A673 (cell line): ENCODE data around the gene AGPAT3. TPM values are rescaled to one million over a fixed set of nuclear protein-coding genes. Genes with fewer than 3 reads are reported as not detected.
A peak's percentile ranks its signal among the peaks of the same experiment; 100 is the strongest.

Source experiments
- BruUV-seq: library from RNA; stranded (reverse); fragments of 400-500 nt; replicated peaks from 2 replicates; lab custom pipeline; 2021; lab: Mats Ljungman, UMichigan
- CTCF ChIA-PET: fragments of 300-600 bp; sonication (Branson Sonifier 250); formaldehyde crosslinking; loops from one replicate; lab custom pipeline; 2022; ENCODE audit warnings: antibody characterized with exemption; lab: Charles Lee
- POLR2A ChIA-PET: fragments of 300-600 bp; sonication (Branson Sonifier 250); formaldehyde crosslinking; loops from one replicate; lab custom pipeline; 2022; ENCODE audit warnings: antibody characterized with exemption; ENCODE audit not compliant: low non-redundant PET; lab: Charles Lee
- DNase-seq: peaks from one replicate; pipeline ENCODE4 v3.0.0-alpha.2; 2015; ENCODE audit warnings: low spot score
- H3K27ac ChIP-seq: fragments of 200-600 bp; sonication (generic); 2 replicates; pipeline ENCODE4 v1.5.1; 2016; ENCODE audit warnings: mixed run types, low read depth, mild to moderate bottlenecking, mixed read lengths, antibody characterized with exemption, low read length; ENCODE audit not compliant: poor library complexity, severe bottlenecking
- H3K27me3 ChIP-seq: fragments of 200-600 bp; sonication (generic); replicated peaks from 2 replicates; pipeline ENCODE4 v1.6.1; 2017; ENCODE audit warnings: mixed run types, low read depth, mild to moderate bottlenecking, mixed read lengths, antibody characterized with exemption, low read length; ENCODE audit not compliant: insufficient read depth, poor library complexity
- H3K36me3 ChIP-seq: fragments of 200-600 bp; sonication (generic); 2 replicates; pipeline ENCODE4 v1.6.1; 2016; ENCODE audit warnings: mixed run types, mild to moderate bottlenecking, mixed read lengths, antibody characterized with exemption, low read length; ENCODE audit not compliant: insufficient read depth, poor library complexity, severe bottlenecking
- H3K4me1 ChIP-seq: fragments of 200-600 bp; sonication (generic); 2 replicates; pipeline ENCODE4 v1.6.1; 2017; ENCODE audit warnings: mixed run types, mild to moderate bottlenecking, mixed read lengths, antibody characterized with exemption, low read length; ENCODE audit not compliant: insufficient read depth, poor library complexity, severe bottlenecking
- H3K4me3 ChIP-seq: fragments of 200-600 bp; sonication (generic); 2 replicates; pipeline ENCODE4 v1.5.1; 2016; ENCODE audit warnings: low read depth, mixed run types, mild to moderate bottlenecking, mixed read lengths, low read length; ENCODE audit not compliant: poor library complexity, severe bottlenecking
- H3K9me3 ChIP-seq: fragments of 200-600 bp; sonication (generic); 2 replicates; pipeline ENCODE4 v1.6.1; 2016; ENCODE audit warnings: mixed run types, low read depth, mild to moderate bottlenecking, mixed read lengths, antibody characterized with exemption, low read length; ENCODE audit not compliant: poor library complexity, severe bottlenecking
- EZH2 ChIP-seq: fragments of 200-600 bp; sonication (generic); IDR thresholded peaks from 2 replicates; pipeline ENCODE4 v1.6.1; 2017; ENCODE audit warnings: borderline replicate concordance, low read depth, mild to moderate bottlenecking, mixed read lengths, antibody characterized with exemption, low read length; ENCODE audit not compliant: poor library complexity, severe bottlenecking
- intact Hi-C: fragments of 100-400 bp; cut with micrococcal nuclease; formaldehyde crosslinking; loops from one replicate; pipeline ENCODE4 v1.10.0; 2022; ENCODE audit not compliant: unreplicated experiment
- total RNA-seq: library from RNA; stranded (reverse); gene quantifications from 2 replicates; pipeline ENCODE4 v1.2.3, GENCODE V29; 2021
- TF ChIP-seq, protein P1 (sequence below): fragments of 300-800, 200-600 bp; sonication (generic); conservative IDR thresholded peaks from 2 replicates; pipeline ENCODE4 v1.5.1; 2017; ENCODE audit warnings: low read depth, mild to moderate bottlenecking, antibody characterized with exemption, low read length, moderate library complexity, mixed read lengths

AGPAT3 gene
- total RNA-seq, 1 experiment from 2014 or later, result 69.6 TPM

DNA sequence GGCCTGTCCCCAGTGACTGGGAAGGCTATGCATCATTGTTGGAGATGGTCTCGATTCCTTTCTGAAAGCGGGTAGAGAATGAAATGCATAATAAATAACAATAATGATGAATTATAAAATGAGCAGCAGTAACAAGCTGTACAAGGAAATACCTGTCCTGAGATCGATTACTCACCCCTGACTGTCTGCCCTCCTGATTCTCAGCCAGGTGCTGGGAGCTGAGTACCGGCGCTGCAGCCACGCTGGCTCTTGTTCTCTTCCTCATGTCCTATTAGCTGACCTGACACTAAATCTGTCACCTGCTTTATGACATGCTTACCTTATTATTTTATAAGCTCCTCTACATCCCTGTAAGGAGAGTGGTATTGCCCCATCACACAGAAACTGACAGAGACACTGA, 3.4 kb downstream of the AGPAT3 start:
- H3K36me3 ChIP-seq, result peaks cover 8% of the 10 kb centered on the region
- TF ChIP-seq, protein P1, sequence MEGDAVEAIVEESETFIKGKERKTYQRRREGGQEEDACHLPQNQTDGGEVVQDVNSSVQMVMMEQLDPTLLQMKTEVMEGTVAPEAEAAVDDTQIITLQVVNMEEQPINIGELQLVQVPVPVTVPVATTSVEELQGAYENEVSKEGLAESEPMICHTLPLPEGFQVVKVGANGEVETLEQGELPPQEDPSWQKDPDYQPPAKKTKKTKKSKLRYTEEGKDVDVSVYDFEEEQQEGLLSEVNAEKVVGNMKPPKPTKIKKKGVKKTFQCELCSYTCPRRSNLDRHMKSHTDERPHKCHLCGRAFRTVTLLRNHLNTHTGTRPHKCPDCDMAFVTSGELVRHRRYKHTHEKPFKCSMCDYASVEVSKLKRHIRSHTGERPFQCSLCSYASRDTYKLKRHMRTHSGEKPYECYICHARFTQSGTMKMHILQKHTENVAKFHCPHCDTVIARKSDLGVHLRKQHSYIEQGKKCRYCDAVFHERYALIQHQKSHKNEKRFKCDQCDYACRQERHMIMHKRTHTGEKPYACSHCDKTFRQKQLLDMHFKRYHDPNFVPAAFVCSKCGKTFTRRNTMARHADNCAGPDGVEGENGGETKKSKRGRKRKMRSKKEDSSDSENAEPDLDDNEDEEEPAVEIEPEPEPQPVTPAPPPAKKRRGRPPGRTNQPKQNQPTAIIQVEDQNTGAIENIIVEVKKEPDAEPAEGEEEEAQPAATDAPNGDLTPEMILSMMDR, result no peak
- no peak for TF ChIP-seq EZH2
- no peak overlapping the region for H3K27ac ChIP-seq
- H3K4me1 ChIP-seq, result peaks cover 13% of the 10 kb centered on the region
- intact Hi-C loops, result loop anchor here (10.0 kb wide), 2 partner anchors 54 to 56 kb away; no protein-coding TSS in a partner anchor
- no peak overlapping the region for H3K4me3 ChIP-seq
- ChIA-PET POLR2A (no interaction called here), CTCF (no interaction called here)
- H3K9me3 ChIP-seq, result no peaks in the 10 kb centered on the region
- DNase-seq, result no peak
- no peaks in the 10 kb centered on the region for H3K27me3 ChIP-seq
- no TSS peak for BruUV-seq

DNA sequence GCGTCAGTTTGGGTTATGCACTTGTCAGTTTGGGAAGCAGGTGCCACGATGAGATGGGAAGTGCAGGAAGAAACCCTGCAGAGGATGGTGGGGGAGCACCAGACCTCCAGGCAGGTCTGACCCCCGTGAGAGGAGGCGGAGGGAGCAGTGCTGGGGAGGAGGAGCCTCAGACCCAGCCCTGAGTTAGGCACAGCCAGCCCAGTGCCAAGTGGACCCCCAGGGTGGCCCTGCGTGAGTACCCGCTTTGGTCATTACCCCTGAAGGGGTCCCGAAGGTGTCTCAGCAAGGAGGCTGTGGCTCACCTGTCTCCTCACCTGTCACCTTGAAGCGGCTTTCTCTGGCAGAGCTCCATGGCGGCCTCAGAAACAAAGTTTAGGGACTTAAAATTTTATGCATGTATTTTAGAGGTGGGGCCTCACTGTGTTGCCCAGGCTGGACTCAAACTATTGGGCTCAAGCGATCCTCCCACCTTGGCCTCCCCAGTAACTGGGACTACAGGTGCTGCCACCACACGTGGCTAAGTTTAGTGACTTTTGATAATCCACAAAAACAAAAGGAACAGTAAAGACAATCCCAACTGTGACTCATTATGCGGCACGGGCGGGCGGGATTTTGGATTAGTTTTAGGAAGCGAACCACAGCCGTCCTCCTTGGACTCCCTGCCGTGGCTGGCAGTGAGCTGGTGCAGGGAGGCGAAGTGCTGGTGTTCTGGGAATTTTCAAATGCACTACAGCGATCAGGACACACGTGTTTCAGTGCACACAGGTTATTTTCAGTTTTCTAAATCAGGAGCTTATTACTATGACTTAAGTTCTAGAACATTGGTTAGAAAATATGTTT, 4.7 kb downstream of the AGPAT3 start:
- H3K4me3 ChIP-seq, result no peak overlapping the region

DNA sequence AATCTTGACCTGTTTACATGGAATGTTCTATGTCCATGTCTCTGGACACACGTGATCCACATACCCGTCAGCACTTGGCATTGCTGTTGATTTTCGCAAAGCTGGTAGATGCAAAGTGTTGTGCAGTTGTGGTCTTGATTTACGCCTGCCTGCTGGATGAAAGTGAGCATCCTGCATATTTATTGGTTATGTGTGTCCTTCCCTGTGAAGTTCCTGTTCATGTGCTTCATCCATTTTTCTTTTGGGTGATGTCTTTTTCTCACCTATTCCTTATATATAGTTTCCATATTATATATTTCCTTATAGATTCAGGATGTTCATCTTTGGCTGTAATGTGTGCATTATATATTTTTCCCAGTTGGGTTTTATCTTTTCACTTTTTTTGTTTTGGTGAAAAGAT, 6.5 kb downstream of the AGPAT3 start:
- BruUV-seq, result no TSS peak
- H3K36me3 ChIP-seq, result peaks cover 12% of the 10 kb centered on the region
- H3K4me1 ChIP-seq, result peaks cover 23% of the 10 kb centered on the region
- no peak overlapping the region for H3K4me3 ChIP-seq
- POLR2A ChIA-PET, result no interaction called here
- H3K27ac ChIP-seq, result no peak overlapping the region
- DNase-seq, result no peak
- no peaks in the 10 kb centered on the region for H3K9me3 ChIP-seq
- no peak for TF ChIP-seq EZH2
- TF ChIP-seq, protein P1, result no peak
- no peaks in the 10 kb centered on the region for H3K27me3 ChIP-seq
- CTCF ChIA-PET, result no interaction called here
- intact Hi-C loops, result no loop called here

More for the DNA sequence above, 4.7 kb downstream of the AGPAT3 start:
- peak; percentile 65 for DNase-seq
- POLR2A ChIA-PET, result no interaction called here
- no peaks in the 10 kb centered on the region for H3K27me3 ChIP-seq
- TF ChIP-seq, protein P1, result no peak
- TF ChIP-seq EZH2, result no peak
- CTCF ChIA-PET, result no interaction called here
- no peak overlapping the region for H3K27ac ChIP-seq
- peaks cover 8% of the 10 kb centered on the region for H3K36me3 ChIP-seq
- intact Hi-C loops, result loop anchor here (10.0 kb wide), 2 partner anchors 55 kb away; no protein-coding TSS in a partner anchor
- H3K4me1 ChIP-seq, result peaks cover 16% of the 10 kb centered on the region
- H3K9me3 ChIP-seq, result no peaks in the 10 kb centered on the region
- no TSS peak for BruUV-seq
